Ovary (tissue), 1 donor: ENCODE data around the gene TMEM11.

ENCODE experiments used
- EP300 ChIP-seq: sonication (generic); formaldehyde crosslinking; IDR thresholded peaks from one replicate; pipeline ENCODE4 v1.6.1; 2017; ENCODE audit warnings: antibody characterized with exemption
- POLR2A ChIP-seq: fragments of 450-650 bp; IDR thresholded peaks from one replicate; pipeline ENCODE4 v1.6.1; 2017; ENCODE audit warnings: antibody characterized with exemption, mild to moderate bottlenecking, moderate library complexity

- no peak for TF ChIP-seq EP300
- TF ChIP-seq POLR2A = no peak
Measured at GRCh38 chr17:21193031-21193430, 20.9 kb downstream of the TMEM11 start.
